GM19455 (cell line): ENCODE data around the gene CACNA1A.

Experiments
- ATAC-seq: cut with Tn5 transposase; IDR thresholded peaks from one replicate; pipeline ENCODE4 v1.9.1; 2021; ENCODE audit not compliant: unreplicated experiment

The CACNA1A gene

DNA sequence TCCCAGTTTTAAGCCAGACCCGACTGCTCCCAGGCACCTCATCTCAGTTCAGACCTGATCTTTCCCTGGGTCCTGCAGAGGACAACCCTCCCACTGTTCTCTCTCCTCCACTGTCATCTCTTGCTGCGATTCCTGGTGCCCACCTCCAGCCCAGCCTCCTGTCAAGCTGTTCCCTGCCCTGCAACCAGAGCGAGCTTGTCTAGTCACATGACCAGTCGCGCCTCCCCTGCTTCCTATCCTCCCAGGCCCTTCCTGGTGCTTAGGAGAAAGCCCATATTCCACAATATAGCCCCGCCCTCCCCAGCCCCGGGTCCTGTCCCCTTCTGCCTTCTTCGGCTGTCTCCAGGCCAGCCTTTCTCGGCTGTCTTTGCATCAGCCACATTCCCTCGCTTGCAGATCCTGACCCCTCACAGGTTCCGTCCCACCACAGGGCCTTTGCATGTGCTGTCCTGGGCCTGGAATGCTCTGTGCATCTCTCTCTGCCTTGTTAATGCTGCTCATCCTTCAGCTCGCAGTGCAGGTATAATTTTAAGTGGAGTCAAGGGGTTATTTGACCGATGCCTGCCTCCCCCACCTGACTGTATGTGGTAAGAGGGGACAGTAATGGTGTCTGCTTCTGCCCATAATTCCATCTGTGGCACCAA, 267.3 kb downstream of the CACNA1A start:
- ATAC-seq, result no peak

DNA sequence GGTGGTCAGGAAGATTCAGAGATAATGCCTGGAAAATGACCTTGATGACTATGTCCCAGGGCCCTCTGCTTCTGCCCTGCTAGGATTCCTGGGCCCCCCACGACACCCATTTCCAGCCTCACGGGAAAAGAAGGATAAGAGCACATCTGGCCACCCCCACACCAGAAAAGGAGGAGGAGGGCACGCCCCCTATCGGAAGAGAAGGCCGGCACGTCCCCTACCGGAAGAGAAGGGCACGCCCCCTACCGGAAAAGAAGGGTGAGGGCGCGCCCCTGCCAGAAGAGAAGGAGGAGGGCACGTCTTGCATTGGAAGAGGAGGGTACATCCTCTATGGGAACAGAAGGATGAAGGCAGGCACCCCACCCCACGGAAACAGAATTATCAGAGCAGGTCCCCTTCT, 271.8 kb downstream of the CACNA1A start:
- no peak for ATAC-seq

DNA sequence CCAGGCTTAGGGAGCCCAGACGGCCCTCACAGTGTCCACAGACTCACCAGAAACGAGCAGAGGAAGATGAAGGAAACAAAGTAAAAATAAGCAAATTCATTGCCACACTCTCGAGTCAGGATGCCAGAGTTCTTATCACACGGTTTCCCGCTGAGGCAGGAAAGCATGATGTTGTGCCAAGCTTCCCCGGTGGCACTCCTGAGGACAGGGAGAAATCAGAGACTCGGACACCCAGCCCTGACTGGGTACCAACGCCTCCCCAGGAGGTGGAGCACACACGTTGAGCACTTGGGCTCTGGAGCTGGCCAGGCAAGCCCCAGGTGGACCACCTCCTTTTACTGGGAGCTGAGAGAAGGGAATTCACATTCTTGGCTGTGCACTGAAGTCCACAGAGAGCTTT, 274.6 kb downstream of the CACNA1A start:
- ATAC-seq, result no peak

DNA sequence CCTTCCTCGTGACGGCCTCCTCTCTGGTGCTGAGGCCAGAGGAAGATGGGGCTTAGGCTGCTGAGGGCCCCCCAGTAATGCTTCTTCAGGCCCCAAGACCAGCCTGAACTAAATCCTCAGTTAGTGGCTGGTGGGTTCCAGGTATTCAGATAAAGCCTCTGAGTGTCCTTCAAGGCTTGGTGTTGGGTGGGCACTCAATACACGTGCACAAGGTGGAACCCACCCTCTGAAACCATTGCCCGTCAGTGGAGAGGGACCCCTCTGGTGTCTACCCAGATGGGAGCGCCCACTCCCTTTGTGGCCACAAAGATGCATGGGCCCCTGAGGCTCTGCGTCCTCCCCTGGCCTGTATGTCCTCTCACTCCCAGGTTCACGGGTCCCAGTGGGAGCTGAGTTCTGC, 277.0 kb downstream of the CACNA1A start:
- no peak for ATAC-seq

DNA sequence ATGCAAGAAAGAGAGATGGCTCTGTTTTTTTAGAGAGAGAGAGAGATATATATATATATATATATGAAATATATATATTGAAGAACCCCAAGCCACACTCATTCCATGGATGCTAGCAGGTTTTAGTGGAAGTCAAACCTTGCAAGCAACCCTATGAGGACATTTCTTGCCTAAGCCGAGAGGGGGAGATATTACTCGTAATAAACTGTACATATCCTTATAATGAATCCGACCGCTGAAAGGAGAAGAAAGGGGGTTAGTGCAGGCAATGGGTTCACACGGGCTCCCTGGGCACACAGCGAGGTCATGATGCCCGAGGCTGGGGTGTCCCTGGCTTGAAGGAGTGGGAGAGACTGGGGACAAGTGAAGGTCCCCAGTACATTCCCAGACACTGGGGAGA, 277.7 kb downstream of the CACNA1A start:
- no peak for ATAC-seq

DNA sequence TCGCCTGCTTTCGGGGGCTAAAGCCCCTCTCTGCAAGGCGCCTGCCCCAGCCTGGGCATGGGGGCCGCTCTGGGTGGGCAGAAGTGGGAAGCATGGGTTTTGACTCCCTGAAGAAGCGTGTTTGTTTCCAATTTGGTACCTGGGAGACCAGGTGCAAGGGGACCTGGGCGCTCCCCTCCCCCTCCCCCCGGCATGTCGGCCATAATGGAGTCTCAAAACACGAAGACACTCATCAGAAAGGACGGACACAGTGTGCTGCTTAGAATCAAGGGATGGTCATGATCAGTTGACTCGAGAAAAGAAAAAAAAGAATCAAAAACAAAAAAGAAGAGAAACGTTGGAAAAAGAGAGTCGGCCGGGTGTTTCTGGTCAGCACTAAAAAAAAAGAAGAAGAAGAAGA, 279.3 kb downstream of the CACNA1A start:
- no peak for ATAC-seq

DNA sequence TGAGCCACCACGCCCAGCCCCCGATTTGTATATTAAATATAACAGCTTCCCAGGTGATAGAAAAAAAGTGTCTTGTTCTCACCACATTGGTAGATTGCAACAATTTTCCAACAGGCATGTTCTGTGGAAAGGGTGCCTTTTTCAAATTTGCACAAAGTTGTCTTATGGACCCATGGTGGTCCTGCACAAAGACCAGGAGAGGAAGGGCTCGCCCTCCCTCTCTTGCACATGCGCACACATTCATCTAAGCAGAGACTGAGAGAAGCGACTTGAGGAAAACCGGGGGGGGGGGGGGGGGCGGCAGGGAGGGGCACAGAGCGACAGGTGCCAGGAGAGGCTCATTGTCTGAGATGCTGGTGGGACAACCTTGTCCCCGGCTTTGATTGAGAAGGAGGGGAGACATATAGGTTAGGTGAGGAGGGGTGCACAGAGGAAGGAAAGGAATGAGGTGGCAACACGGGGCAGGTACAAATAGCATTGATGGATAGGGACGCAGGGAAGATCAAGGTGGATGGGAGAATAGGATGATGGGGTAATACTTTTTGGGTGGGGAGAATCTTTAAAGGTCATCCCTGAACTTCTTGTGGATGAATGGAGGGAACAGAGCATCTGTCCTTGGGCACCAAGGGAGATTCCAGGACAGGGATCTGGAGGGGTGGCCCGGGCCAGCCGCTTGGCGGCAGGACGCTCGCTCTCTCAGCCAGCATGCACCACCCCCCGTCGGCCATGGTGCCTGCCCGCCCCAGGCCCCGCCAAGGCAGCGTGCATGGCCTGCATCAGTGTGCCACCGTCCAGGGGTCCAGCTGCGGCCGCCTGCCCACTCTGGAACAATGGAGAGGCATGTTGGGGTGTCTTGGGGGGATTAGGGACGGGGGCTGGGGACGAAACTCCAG, 280.1 kb downstream of the CACNA1A start:
- no peak for ATAC-seq

DNA sequence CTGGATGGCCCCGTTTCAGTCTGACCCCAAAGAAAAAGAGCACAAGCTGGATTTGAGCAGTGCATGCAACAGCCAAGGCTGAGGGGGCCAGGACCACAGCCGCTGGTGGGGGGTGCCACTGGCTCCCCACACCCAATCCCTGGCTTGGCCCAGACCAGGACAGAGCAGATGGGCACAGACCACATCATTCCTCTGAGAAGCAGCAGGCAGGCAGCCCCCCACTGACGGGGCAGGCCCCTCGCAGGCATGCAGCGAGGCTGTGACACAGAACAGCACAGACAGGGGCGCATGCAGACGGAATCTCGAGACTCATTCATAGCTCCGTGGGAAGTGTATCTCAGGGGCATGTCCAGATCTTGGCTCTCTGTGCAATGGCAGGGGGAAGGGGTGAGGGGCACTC, 281.2 kb downstream of the CACNA1A start:
- ATAC-seq, result no peak

DNA sequence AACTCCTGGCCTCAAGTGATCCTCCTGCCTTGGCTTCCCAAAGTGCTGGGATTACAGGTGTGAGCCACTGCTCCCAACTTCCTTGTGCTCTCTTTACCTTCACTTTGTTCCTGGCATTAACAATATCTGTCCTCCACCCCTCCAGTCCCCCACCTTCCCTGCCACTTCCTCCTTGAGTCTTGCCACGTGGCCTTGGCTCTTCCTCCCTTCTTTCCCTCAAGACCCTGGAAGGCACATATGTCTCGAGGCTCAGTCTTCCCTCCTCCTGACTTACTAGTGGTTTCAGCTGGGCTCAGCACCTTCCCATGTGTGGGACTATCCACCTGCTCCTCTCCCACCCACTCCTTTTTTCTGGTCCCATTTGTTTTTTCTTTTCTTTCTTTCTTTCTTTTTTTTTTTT, 285.4 kb downstream of the CACNA1A start:
- ATAC-seq, result no peak

DNA sequence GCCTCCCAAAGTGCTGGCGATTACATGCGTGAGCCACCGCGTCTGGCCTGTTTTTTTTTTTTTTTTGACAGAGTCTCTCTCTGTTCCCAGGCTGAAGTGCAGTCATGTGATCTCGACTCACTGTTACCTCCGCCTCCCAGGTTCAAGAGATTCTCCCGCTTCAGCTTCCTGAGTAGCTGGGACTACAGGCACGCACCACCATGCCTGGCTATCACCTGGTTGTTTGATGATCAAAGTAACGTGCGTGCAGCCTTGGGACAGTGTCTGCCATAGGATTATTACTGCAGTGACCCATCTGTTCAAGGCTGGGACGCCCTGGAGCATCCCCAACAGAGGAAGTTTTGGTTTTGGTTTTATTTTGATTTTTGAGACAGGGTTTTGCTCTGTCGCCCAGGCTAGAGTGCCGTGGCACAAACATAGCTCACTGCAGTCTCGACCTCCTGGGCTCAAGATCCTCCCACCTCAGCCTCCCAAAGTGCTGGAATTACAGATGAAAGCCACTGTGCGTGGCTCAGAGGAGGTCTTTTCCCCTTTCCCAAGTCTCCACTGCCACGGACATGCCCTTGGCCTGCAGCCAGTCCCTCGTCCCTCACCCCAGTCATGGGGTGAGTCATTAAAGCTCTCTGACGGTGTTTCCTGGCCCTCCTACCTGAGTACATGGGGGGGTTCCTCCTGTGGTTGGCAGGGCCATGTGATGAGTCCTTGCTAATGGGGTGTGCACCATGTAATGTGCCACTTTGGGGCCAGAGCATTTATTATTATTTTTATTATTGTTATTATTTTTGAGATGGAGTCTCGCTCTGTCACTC, 290.5 kb downstream of the CACNA1A start:
- ATAC-seq, result no peak

DNA sequence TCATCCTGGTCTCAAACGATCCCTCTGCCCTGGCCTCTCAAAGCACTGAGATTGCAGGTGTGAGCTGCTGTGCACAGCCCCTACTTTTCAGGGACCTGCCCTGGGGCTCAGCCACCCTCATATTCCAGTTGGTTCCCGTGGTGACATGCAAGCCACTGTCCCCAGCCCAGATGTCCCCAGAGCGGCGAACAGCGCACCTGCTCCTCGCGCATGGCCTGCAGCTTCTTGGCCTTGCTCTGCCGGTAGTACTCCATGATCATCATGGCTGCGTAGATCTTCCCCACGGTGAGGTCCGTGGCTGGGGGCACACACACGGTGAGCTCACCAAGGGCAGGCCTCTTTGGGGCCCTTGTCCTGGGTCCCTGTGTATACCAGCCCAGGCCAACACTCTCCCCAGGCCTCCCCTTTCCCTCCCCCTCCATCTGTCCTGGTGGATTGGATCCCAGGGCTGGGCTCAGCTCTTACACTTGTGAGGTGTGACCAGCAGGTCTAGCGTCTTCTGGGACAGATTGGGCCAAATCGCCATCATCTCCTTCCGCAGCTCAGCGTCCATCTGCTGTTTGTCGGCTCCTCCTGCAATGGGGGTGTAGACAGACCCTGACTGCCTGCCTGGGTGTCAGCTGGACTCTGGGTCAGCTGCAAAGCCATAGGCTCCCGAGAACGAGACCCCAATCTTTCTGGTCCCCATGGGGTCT, 292.1 kb downstream of the CACNA1A start:
- ATAC-seq, result no peak

DNA sequence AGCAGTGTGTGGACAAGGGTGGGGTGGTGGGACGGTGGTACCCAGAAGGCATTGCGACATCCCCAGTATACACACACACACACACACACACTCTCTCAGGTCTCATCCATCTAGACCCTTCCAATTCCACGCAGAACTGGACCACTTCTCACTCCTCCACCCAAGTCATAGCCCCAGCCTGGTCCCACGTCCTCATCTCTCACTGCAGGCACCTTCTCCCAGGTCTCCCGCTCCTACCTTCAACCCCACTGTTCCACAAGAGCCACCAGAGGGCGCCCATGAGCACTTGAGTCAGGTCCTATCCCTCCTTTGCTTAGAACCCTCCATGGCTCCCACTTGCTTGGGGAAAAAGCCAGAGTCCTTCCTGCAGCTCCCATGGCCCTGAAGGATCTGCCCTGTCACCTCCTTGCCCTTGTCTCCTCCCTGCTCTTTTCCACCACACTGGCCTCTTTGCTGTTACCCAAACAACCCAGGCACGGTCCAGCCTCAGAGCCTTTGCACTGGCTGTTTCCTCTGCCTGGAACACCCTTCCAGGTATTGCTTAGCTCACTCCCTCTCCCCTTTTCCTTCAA, 293.4 kb downstream of the CACNA1A start:
- no peak for ATAC-seq

DNA sequence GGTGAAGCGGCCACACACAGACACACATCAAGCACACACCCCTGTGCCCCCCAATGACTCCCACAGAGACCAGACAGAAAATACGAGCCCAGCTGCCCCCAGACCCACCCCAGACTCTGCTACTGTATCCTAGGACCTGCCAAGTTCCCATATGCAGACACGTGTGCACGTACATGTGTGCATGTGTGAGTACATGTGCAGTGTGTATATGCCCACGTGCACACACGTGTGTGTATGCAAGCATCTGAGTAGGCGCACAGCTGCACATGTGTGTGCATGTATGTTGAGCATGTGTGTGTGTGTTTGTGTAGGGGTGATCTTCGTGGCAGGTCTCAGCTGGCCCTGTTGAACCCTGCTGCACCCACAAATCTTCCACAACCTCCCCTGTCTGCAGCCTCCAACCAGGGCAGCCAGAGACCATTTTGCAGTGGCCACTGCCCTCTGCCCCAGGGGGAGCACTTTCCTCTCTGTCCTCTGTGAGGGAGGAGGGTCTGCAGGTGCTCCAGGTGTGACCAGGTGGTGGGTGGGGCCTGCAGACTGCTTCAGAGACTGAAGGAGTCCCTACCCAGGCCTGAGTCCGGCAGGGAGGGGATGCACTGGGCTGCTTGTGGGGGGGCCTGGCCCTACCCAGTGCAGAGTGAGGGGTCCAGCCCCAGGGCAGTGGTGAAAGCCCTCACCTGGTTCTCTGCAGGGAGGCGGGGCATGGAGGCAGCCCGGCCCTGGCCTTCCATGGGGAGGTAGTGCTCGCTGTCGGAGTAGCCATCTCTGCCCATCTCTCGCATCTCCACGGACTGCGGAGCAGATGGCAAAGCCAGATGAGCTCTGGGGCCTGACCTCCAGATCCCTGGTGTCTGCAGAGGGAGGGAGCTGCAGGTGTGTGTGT, 294.6 kb downstream of the CACNA1A start:
- no peak for ATAC-seq

DNA sequence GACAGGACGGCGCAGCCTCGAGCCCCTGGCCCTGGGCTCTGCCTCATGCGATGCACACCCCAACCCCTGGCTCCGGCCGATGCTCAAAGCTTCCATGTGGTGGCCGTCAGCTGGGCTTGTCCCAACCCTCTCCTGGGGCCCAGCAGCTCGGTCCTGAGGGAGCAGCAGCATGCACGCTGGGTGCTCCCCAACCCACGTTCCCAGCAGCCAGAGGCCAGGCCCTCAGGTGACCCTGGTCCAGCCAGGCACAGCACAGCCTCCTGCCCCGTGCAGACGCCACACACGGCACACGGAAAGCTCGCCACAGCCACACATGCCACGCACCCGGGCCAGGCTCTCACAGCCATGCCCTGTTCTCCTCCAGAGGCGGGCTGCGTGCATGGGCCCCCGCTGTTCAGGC, 295.3 kb downstream of the CACNA1A start:
- no peak for ATAC-seq

DNA sequence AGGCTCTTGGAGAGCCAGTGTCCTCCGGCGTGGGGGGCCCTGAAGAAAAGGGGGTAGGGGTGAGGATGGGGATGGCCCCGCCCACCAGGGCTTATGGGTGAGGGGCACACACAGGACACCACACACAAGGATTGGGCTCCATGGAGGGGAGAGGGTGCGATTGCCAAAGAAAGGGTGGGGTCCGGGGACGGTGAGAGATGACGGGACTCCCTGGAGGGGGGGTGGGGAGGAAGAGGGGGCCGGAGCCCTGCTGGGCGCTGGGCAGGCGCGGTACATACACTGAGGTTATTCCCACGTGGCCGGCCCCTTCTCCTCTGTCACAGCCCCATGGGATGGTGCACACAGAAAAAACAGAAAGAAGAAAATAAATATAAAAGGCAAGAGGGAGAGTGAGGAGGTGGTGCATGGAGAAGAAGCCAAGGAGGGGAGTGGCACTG, 295.9 kb downstream of the CACNA1A start:
- ATAC-seq, result no peak

DNA sequence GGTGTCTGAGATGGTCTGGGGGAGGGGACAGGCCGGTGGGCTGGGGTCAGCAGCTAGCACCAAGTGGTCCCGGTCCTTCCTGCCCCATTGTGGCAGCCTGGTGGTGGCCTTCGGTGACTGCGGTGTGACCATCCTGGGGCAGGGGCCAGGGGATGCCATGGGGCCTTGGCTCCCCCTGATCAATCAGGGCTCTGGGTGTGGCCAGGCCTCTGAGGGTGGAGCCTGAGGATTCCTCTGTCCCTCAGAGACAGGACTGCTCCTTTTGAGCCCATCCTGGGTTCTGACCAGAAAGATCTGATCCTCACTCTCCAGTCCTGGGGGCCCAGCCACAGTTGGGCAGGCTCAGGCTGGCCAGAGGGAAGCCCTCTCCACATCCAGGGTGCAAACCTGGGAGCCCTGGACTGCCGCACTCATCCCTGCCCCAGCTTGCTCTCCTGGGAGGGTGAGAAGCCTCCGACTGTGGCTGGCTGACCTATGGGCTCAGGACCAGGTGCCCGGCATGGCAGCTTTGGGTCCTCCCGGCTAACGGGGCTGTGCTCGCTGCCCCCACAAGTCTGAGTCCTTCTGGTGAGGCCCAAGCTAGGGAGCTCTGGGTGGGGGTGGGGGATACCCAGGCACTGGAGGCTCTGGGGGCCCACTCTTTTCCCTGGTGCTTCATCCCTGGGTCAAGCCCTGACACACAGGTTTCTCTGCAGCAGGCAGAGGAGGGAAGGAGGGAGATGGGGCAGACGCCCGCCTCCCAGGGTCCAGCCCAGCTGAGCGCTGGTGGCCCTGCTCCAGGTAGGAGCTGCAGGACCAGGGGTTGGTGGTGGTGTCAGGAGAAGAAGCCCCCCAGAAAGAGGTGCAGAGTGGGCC, 296.6 kb downstream of the CACNA1A start:
- ATAC-seq, result no peak

DNA sequence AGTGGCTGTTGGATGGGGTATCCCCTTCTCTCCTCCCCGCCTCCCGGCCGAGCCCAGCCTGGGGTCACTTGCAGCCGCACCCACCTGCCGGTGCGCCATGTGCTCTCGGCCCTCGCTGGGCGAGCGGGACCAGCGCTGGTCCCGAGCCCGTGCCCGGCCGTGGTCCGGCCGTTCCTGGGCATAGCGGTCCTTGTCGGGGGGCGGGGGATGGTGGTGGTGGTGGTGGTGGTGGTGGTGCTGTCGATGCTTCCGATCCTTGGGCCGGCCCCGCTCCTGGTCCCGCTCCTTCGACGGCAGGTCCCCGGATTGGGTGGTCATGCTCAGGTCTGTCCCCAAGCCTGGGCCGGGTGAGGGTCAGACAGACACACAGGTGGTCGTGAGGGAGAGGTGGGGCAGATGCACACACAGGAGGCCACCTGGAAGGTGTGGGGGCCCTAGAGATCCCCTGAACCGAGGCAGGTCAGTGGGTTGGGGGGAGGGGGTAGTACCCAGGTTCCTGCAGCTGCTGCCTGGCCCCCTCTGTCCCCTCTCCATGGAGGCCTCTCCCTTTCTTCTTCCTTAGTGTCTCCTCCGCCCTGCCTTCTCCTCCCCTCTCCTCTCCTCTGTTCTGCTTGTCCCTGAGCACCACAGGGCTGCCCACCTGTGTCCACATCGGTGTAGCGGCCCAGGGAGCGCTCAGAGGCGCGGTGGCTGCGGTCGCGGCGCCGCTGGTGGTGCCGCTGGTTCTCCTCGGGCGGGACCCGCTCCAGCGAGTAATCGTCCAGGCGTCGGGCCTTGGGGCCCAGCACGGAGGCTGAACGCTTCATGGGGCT, 297.4 kb downstream of the CACNA1A start:
- ATAC-seq, result no peak
